ENCODE results near the gene PTGER2. TPM values are rescaled to one million over a fixed set of nuclear protein-coding genes. Genes with fewer than 3 reads are reported as not detected.
A peak's percentile ranks its signal among the peaks of the same experiment; 100 is the strongest.

PTGER2 gene
- total RNA-seq, 2 donors from 2014 or later = not detected

GRCh38 chr14:52272375-52272774 is 41.7 kb upstream of the PTGER2 start:
- Mint-ChIP-seq H3K4me3 (no peak overlapping the region), H3K4me1 (peaks cover 14% of the 10 kb centered on the region), H3K9me3 (no peaks in the 10 kb centered on the region), H3K36me3 (ENCODE audit: low read depth) (no peaks in the 10 kb centered on the region), H3K27ac (no peak overlapping the region), H3K27me3 (ENCODE audit: insufficient read depth) (peaks cover 39% of the 10 kb centered on the region)
- Histone ChIP-seq H3K27ac (ENCODE audit: low read depth, low read length) (no peak overlapping the region), H3K4me3 (ENCODE audit: low read length) (no peak overlapping the region), H3K9ac (ENCODE audit: extremely low read depth, low read length, poor library complexity, severe bottlenecking) (no peak overlapping the region), H3K36me3 (ENCODE audit: control insufficient read depth, insufficient read depth, low read length) (no peaks in the 10 kb centered on the region), H3K9me3 (ENCODE audit: control insufficient read depth, low read length) (no peaks in the 10 kb centered on the region), H3K4me1 (ENCODE audit: control insufficient read depth, insufficient read depth, low read length) (no peaks in the 10 kb centered on the region), H3K27me3 (ENCODE audit: control insufficient read depth, insufficient read depth, low read length, poor library complexity, severe bottlenecking) (peaks cover 38% of the 10 kb centered on the region)
- peak; percentile 68 for TF ChIP-seq CTCF (conservative IDR thresholded peaks at IDR 0.05)
- DNase-seq = peak; percentile 55
- WGBS, 2 experiments (ENCODE audit: insufficient coverage in 1 of 2, insufficient read length in 1 of 2) = 63 to 80% methylated on average over 2 to 3 of the region's 3 CpGs

DNA sequence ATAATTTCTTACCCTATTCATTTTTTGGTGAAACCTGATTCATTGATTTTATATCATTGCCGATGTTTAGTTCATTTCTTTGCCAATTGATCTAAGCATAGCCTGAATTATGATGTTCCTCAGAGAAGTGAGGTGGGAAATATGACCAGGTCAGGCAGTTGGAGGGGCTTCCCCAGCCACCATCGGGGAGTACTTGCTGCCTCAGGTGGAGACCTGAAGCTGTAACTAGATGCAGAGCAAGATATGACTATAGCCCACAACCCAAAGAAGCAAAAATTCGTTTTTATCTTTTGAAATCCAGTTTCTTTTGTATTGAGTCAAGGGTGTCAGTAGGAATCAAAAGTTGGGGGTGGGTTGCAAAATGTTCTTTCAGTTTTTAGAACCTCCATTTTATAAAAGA is 38.7 kb upstream of the PTGER2 start:
- Mint-ChIP-seq H3K4me1 (peaks cover 2% of the 10 kb centered on the region), H3K27me3 (ENCODE audit: insufficient read depth) (peaks cover 10% of the 10 kb centered on the region), H3K27ac (no peak overlapping the region), H3K36me3 (ENCODE audit: low read depth) (no peaks in the 10 kb centered on the region), H3K9me3 (no peaks in the 10 kb centered on the region), H3K4me3 (no peak overlapping the region)
- Histone ChIP-seq H3K36me3 (ENCODE audit: control insufficient read depth, insufficient read depth, low read length) (no peaks in the 10 kb centered on the region), H3K9ac (ENCODE audit: extremely low read depth, low read length, poor library complexity, severe bottlenecking) (no peak overlapping the region), H3K4me1 (ENCODE audit: control insufficient read depth, insufficient read depth, low read length) (no peaks in the 10 kb centered on the region), H3K27me3 (ENCODE audit: control insufficient read depth, insufficient read depth, low read length, poor library complexity, severe bottlenecking) (peaks cover 8% of the 10 kb centered on the region), H3K9me3 (ENCODE audit: control insufficient read depth, low read length) (no peaks in the 10 kb centered on the region), H3K4me3 (ENCODE audit: low read length) (no peak overlapping the region), H3K27ac (ENCODE audit: low read depth, low read length) (no peak overlapping the region)
- 64 to 80% methylated on average over 1 to 3 of the region's 3 CpGs for WGBS, 2 experiments (ENCODE audit: insufficient coverage in 1 of 2, insufficient read length in 1 of 2)
- no peak for DNase-seq
- no peak for TF ChIP-seq CTCF (conservative IDR thresholded peaks at IDR 0.05)

- no peak for DNase-seq
- H3K27ac Mint-ChIP-seq = no peak overlapping the region
- peaks cover 2% of the 10 kb centered on the region for H3K4me1 Mint-ChIP-seq
- H3K27ac ChIP-seq (ENCODE audit: low read depth, low read length) = no peak overlapping the region
- H3K4me3 Mint-ChIP-seq = no peak overlapping the region
- no peak overlapping the region for H3K4me3 ChIP-seq (ENCODE audit: low read length)
- H3K9me3 ChIP-seq (ENCODE audit: control insufficient read depth, low read length) = no peaks in the 10 kb centered on the region
- no peaks in the 10 kb centered on the region for H3K36me3 ChIP-seq (ENCODE audit: control insufficient read depth, insufficient read depth, low read length)
- WGBS, 2 experiments (ENCODE audit: insufficient coverage in 1 of 2, insufficient read length in 1 of 2) = 92 to 100% methylated on average over 4 of the region's 4 CpGs
- no peak overlapping the region for H3K9ac ChIP-seq (ENCODE audit: extremely low read depth, low read length, poor library complexity, severe bottlenecking)
- H3K27me3 ChIP-seq (ENCODE audit: control insufficient read depth, insufficient read depth, low read length, poor library complexity, severe bottlenecking) = no peaks in the 10 kb centered on the region
- H3K27me3 Mint-ChIP-seq (ENCODE audit: insufficient read depth) = peaks cover 4% of the 10 kb centered on the region
- no peak for TF ChIP-seq CTCF (conservative IDR thresholded peaks at IDR 0.05)
- no peaks in the 10 kb centered on the region for H3K4me1 ChIP-seq (ENCODE audit: control insufficient read depth, insufficient read depth, low read length)
- H3K9me3 Mint-ChIP-seq = no peaks in the 10 kb centered on the region
- no peaks in the 10 kb centered on the region for H3K36me3 Mint-ChIP-seq (ENCODE audit: low read depth)
Observed at GRCh38 chr14:52277552-52277951, 36.6 kb upstream of the PTGER2 start.
